Ascending aorta (tissue), 2 donors: ENCODE measurements around the gene DGKQ. TPM values are rescaled to one million over a fixed set of nuclear protein-coding genes. Genes with fewer than 3 reads are reported as not detected.

ENCODE experiments used
- DNase-seq, 2 donors: peaks; one replicate each; pipeline ENCODE4 v3.0.0-alpha.2; 2019; ENCODE audit warnings: low spot score in 2 of 2
- H3K27ac ChIP-seq, 2 donors: fragments of 200-600 bp; sonication (generic); one replicate each; pipeline ENCODE4 v1.5.1; 2016 to 2017; ENCODE audit warnings: mild to moderate bottlenecking in 1 of 2
- H3K27me3 ChIP-seq: fragments of 200-600 bp; sonication (generic); one replicate; pipeline ENCODE4 v1.5.1; 2017
- H3K36me3 ChIP-seq, 2 donors: fragments of 200-600 bp; sonication (generic); one replicate each; pipeline ENCODE4 v1.5.1; 2016
- H3K4me1 ChIP-seq, 2 donors: fragments of 200-600 bp; sonication (generic); one replicate each; pipeline ENCODE4 v1.5.1; 2016 to 2017; ENCODE audit warnings: mild to moderate bottlenecking in 1 of 2
- H3K4me3 ChIP-seq, 2 donors: fragments of 200-600 bp; sonication (generic); one replicate each; pipeline ENCODE4 v1.5.1; 2016 to 2017; ENCODE audit warnings: mild to moderate bottlenecking in 1 of 2
- H3K9me3 ChIP-seq, 2 donors: fragments of 200-600 bp; sonication (generic); one replicate each; pipeline ENCODE4 v1.5.1; 2016
- CTCF ChIP-seq, 3 experiments: fragments of 200-600 bp in 2 of 3; fragments of 450-650 bp in 1 of 3; sonication (generic) in 2 of 3; IDR thresholded peaks; one replicate each; pipeline ENCODE4 v1.5.1; 2016 to 2019; ENCODE audit warnings: antibody characterized with exemption in 3 of 3, mild to moderate bottlenecking in 1 of 3, moderate library complexity in 1 of 3
- intact Hi-C: fragments of 100-400 bp; cut with DNase I; formaldehyde crosslinking; loops from one replicate; pipeline ENCODE4 v1.15.1; 2023
- total RNA-seq: library from RNA; depleted of rRNA; stranded (reverse); fragments of >200 nt; gene quantifications from one replicate; pipeline ENCODE4 v1.1.0, GENCODE V29; 2016

The DGKQ gene
- total RNA-seq, 1 donor from 2014 or later = 20.1 TPM

- no peak for DNase-seq
- H3K27ac ChIP-seq = peak overlapping the region in 1 of 2 donors; percentile 15
- no peaks in the 10 kb centered on the region for H3K9me3 ChIP-seq
- peaks cover 21 to 23% of the 10 kb centered on the region in 2 donors for H3K4me1 ChIP-seq
- intact Hi-C loops = loop anchor here (5.0 kb wide), 1 partner anchor 235 kb away; the partner anchor contains the start of gene CTBP1
- TF ChIP-seq CTCF (IDR thresholded peaks at IDR 0.05) = no peak
- H3K4me3 ChIP-seq = peak overlapping the region; percentile 72 to 87
- no peaks in the 10 kb centered on the region for H3K27me3 ChIP-seq
- H3K36me3 ChIP-seq = no peaks in the 10 kb centered on the region
Observed at GRCh38 chr4:1012034-1012739, 38.8 kb upstream of the DGKQ start.

DNA sequence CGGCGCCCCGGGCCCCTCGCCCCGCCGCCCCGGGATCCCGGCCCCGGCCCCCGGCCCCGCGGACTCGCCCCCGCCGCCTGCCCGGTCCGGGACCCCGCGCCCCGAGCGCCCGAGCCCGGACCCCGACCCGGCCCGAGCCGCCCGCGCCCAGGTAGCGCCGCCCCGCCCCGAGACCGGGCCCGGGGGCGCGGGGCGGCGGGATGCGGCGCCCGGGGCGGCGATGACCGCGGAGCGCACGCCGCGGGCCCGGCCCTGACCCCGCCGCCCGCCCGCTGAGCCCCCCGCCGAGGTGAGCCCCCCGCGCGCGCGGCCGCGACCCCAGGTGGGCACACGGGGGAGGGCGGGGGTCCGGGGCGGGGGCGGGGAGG, 38.3 kb upstream of the DGKQ start:
- no peaks in the 10 kb centered on the region for H3K9me3 ChIP-seq
- no peak for DNase-seq
- H3K4me1 ChIP-seq = peaks cover 21 to 23% of the 10 kb centered on the region in 2 donors
- H3K27me3 ChIP-seq = no peaks in the 10 kb centered on the region
- no peaks in the 10 kb centered on the region for H3K36me3 ChIP-seq
- TF ChIP-seq CTCF (IDR thresholded peaks at IDR 0.05) = no peak
- H3K27ac ChIP-seq = no peak overlapping the region
- intact Hi-C loops = loop anchor here (5.0 kb wide), 1 partner anchor 236 kb away; the partner anchor contains the start of gene CTBP1
- H3K4me3 ChIP-seq = peak overlapping the region; percentile 72 to 89

DNA sequence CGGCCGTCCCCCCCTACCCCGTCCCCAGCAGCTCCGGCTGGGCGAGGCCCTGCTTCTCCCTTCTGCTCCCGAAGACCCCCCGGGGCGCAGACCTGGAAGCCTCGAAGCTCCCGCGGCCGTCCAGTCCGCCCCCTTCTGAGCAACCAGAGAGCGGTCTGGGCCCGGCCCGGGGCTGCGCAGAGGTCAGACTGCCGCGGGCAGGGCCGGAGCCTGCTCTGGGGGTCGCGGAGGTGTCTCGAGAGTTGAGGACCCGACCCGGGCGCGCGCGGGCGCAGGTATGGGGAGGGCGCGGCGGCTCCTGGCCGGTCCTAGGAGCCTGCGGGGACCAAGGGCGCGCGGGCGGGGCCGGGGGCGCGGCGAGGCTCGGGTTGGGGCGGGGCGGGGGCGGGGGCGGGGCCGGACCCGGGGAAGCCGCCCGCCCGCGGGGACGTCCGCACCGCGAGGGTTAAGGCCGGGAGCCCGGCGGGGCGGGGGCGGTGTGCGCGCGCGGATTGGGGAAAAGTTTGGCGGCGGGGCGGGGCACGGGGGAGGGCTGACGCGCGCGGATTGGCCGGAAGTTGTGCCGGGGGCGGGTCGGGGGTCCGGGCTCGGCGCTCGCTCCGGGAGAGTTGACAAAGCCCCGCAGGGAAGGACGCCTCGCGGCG, 37.8 kb upstream of the DGKQ start, which contains the start of gene FGFRL1:
Gene FGFRL1 (plus strand): TSS at position 605 of the 644 bp plus-strand sequence. CDS start 860 bp downstream, outside the sequence.
- peak within 1 kb of the TSS; percentile 72 to 89 for H3K4me3 ChIP-seq
- DNase-seq = peak; percentile 60 to 95
- peak within 1 kb of the TSS; percentile 88 to 89 for H3K27ac ChIP-seq
- H3K27me3 ChIP-seq = no peaks in the 10 kb centered on the region
- peaks cover 21 to 23% of the 10 kb centered on the region in 2 donors for H3K4me1 ChIP-seq
- no peaks in the 10 kb centered on the region for H3K9me3 ChIP-seq
- TF ChIP-seq CTCF (IDR thresholded peaks at IDR 0.05) = no peak
- intact Hi-C loops = loop anchor here (5.0 kb wide), 1 partner anchor 236 kb away; the partner anchor contains the start of gene CTBP1
- no peaks in the 10 kb centered on the region for H3K36me3 ChIP-seq

DNA sequence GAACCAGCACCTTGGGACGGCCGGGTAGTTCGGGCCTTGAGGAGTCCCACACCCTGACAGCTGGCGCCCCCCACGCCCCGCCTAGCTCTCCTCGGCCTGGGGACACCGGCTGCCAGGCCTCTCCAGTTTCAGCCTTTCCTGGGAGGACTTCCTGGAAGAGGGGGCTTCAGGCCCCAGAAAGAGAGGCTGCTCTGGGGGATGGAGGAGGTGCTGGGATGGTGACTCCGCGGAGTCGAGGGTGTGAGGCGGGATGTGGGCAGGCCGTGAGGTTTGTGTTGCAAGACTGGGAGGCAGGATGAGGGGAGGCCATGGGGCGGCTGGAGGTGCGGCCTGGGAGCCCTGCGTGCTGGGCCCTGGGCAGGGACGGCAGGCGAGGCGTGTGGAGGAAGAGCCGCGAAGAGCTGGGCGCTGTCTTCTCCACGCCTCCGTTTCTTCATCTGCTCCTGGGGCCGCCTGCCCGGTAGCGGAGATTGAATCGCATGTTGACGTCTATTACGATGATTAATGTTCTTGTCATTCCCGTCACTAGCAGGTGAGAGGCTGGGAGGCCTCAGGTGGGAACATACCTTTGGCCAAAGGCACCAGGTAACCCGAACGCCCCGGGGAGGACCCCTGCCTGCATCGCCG, 37.1 kb upstream of the DGKQ start:
- peak overlapping the region; percentile 88 to 89 for H3K27ac ChIP-seq
- intact Hi-C loops = loop anchor here (1.0 to 5.0 kb wide), 3 partner anchors 24 to 237 kb away; partner anchors contain the start of gene CTBP1
- peaks cover 21 to 23% of the 10 kb centered on the region in 2 donors for H3K4me1 ChIP-seq
- peak; percentile 34 to 91 for DNase-seq
- H3K36me3 ChIP-seq = no peaks in the 10 kb centered on the region
- no peaks in the 10 kb centered on the region for H3K27me3 ChIP-seq
- H3K9me3 ChIP-seq = no peaks in the 10 kb centered on the region
- peak overlapping the region; percentile 67 to 89 for H3K4me3 ChIP-seq
- no peak for TF ChIP-seq CTCF (IDR thresholded peaks at IDR 0.05)

DNA sequence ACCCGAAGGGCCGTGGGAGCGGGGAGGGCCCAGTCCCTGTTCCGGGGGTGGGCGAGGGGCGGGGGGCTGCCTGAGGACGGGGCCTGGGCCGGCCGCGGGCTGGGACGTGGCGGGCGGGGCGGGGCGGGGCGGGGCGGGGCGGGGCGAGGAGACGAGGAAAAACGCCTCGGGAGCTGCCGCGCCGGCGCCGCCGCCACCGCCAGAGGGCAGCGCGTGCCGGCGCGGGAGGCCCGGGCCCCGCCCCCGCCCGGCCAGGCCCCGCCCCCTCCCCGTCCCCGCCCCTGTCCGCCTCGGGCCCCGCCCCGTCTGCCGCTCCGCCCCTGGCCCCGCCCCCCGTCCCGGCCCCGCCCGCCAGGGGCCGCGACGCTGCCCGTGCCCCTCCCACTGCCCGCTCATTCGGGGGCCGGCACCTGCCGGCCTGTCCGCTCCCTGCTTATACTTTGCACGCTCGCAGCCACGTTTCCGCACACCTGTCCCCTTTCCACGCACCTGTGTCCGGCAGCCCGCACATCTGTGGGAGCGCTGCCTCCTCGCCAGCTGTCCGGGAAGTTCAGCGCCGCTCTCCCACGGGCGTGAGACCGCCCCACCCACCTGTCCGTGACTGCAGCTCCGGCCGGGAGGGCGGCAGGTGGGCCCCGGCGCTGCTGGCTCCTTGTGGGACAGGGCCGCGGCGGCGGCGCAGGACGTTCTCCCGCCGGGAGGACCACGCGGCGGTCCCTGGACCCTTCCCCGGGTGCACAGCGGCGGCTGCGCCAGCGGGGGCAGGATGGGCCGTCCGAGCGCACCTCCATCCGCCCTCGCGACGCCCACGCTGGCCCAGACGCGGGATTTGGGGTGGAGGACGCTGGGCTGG, 36.4 kb upstream of the DGKQ start:
- Histone ChIP-seq H3K27ac (peak overlapping the region; percentile 88 to 89), H3K9me3 (no peaks in the 10 kb centered on the region), H3K36me3 (no peaks in the 10 kb centered on the region), H3K4me1 (peaks cover 21 to 23% of the 10 kb centered on the region in 2 donors), H3K27me3 (no peaks in the 10 kb centered on the region), H3K4me3 (peak overlapping the region; percentile 80 to 89)
- TF ChIP-seq CTCF (IDR thresholded peaks at IDR 0.05) = peak in 1 of 3 experiments; percentile 42
- peak in 1 of 2 donors; percentile 82 for DNase-seq
- intact Hi-C loops = loop anchor here (1.0 to 5.0 kb wide), 7 partner anchors 25 to 238 kb away; partner anchors contain the start of genes CTBP1 and DGKQ
